ENCODE results near the gene FLOT1.

Gene FLOT1

GRCh38 chr6:30742316-30743098, at the start of gene FLOT1:
TSS of gene FLOT1 (minus strand) at chr6:30742687. CDS start at chr6:30742189, 498 bp downstream.
- Histone ChIP-seq H3K9me2 (replicated peaks; ENCODE audit: control insufficient read depth, low read length) (no peaks in the 10 kb centered on the region), H3K27me3 (ENCODE audit: control insufficient read depth, low read length) (peaks cover 19% of the 10 kb centered on the region), H3F3A (ENCODE audit: control insufficient read depth, insufficient read depth) (peaks cover 12% of the 10 kb centered on the region), H3K4me3 (ENCODE audit: low read length) (peak within 1 kb of the TSS; percentile 92), H3K36me3 (ENCODE audit: control insufficient read depth, low read length) (peaks cover 46% of the 10 kb centered on the region), H4K20me1 (ENCODE audit: control insufficient read depth, insufficient read depth, low read depth, low read length) (peaks cover 4% of the 10 kb centered on the region; the same call in 1 of the 2 replicates), H3K9me3 (ENCODE audit: control insufficient read depth, insufficient read depth, low read length) (no peaks in the 10 kb centered on the region), H3K4me1 (ENCODE audit: control insufficient read depth, low read length) (peaks cover 51% of the 10 kb centered on the region), H3K4me2 (ENCODE audit: low read length) (peak within 1 kb of the TSS; percentile 89), H3K79me2 (ENCODE audit: control insufficient read depth, low read length) (peaks cover 29% of the 10 kb centered on the region), H3K27ac (ENCODE audit: low read depth, low read length) (peak within 1 kb of the TSS; percentile 45)
- TF ChIP-seq EZH2phosphoT487 (IDR thresholded peaks at IDR 0.05; ENCODE audit: borderline replicate concordance, low read length) (no peak), CTCF (IDR thresholded peaks at IDR 0.05; ENCODE audit: low read depth, low read length, poor library complexity, severe bottlenecking) (no peak)

GRCh38 chr6:30790724-30791383, 48.4 kb upstream of the FLOT1 start:
- Histone ChIP-seq H3K79me2 (ENCODE audit: control insufficient read depth, low read length) (no peaks in the 10 kb centered on the region), H3K4me2 (ENCODE audit: low read length) (no peak overlapping the region), H3K36me3 (ENCODE audit: control insufficient read depth, low read length) (no peaks in the 10 kb centered on the region), H3K9me3 (ENCODE audit: control insufficient read depth, insufficient read depth, low read length) (no peaks in the 10 kb centered on the region), H3K27ac (ENCODE audit: low read depth, low read length) (no peak overlapping the region), H3K4me1 (ENCODE audit: control insufficient read depth, low read length) (peaks cover 4% of the 10 kb centered on the region), H4K20me1 (ENCODE audit: control insufficient read depth, insufficient read depth, low read depth, low read length) (no peaks in the 10 kb centered on the region), H3K9me2 (replicated peaks; ENCODE audit: control insufficient read depth, low read length) (no peaks in the 10 kb centered on the region), H3F3A (ENCODE audit: control insufficient read depth, insufficient read depth) (no peaks in the 10 kb centered on the region), H3K27me3 (ENCODE audit: control insufficient read depth, low read length) (peaks cover 16% of the 10 kb centered on the region), H3K4me3 (ENCODE audit: low read length) (no peak overlapping the region)
- TF ChIP-seq CTCF (IDR thresholded peaks at IDR 0.05; ENCODE audit: low read depth, low read length, poor library complexity, severe bottlenecking) (no peak), EZH2phosphoT487 (IDR thresholded peaks at IDR 0.05; ENCODE audit: borderline replicate concordance, low read length) (no peak)

- Histone ChIP-seq H3K27me3 (ENCODE audit: control insufficient read depth, low read length) (peaks cover 16% of the 10 kb centered on the region), H3K4me1 (ENCODE audit: control insufficient read depth, low read length) (peaks cover 4% of the 10 kb centered on the region), H3K9me2 (replicated peaks; ENCODE audit: control insufficient read depth, low read length) (no peaks in the 10 kb centered on the region), H4K20me1 (ENCODE audit: control insufficient read depth, insufficient read depth, low read depth, low read length) (no peaks in the 10 kb centered on the region), H3K4me3 (ENCODE audit: low read length) (no peak overlapping the region), H3K27ac (ENCODE audit: low read depth, low read length) (no peak overlapping the region), H3F3A (ENCODE audit: control insufficient read depth, insufficient read depth) (no peaks in the 10 kb centered on the region), H3K79me2 (ENCODE audit: control insufficient read depth, low read length) (no peaks in the 10 kb centered on the region), H3K36me3 (ENCODE audit: control insufficient read depth, low read length) (no peaks in the 10 kb centered on the region), H3K4me2 (ENCODE audit: low read length) (no peak overlapping the region), H3K9me3 (ENCODE audit: control insufficient read depth, insufficient read depth, low read length) (no peaks in the 10 kb centered on the region)
- TF ChIP-seq EZH2phosphoT487 (IDR thresholded peaks at IDR 0.05; ENCODE audit: borderline replicate concordance, low read length) = no peak
These were observed 47.1 kb upstream of the FLOT1 start for GRCh38 chr6:30789606-30790005.

GRCh38 chr6:30787954-30788353, 45.5 kb upstream of the FLOT1 start:
- Histone ChIP-seq H3K9me3 (ENCODE audit: control insufficient read depth, insufficient read depth, low read length) (no peaks in the 10 kb centered on the region), H3K27me3 (ENCODE audit: control insufficient read depth, low read length) (peaks cover 14% of the 10 kb centered on the region), H3K27ac (ENCODE audit: low read depth, low read length) (no peak overlapping the region), H3K79me2 (ENCODE audit: control insufficient read depth, low read length) (no peaks in the 10 kb centered on the region), H3K4me3 (ENCODE audit: low read length) (no peak overlapping the region), H3K36me3 (ENCODE audit: control insufficient read depth, low read length) (no peaks in the 10 kb centered on the region), H3K4me1 (ENCODE audit: control insufficient read depth, low read length) (no peaks in the 10 kb centered on the region), H4K20me1 (ENCODE audit: control insufficient read depth, insufficient read depth, low read depth, low read length) (no peaks in the 10 kb centered on the region), H3K4me2 (ENCODE audit: low read length) (no peak overlapping the region), H3F3A (ENCODE audit: control insufficient read depth, insufficient read depth) (no peaks in the 10 kb centered on the region), H3K9me2 (replicated peaks; ENCODE audit: control insufficient read depth, low read length) (no peaks in the 10 kb centered on the region)
- TF ChIP-seq CTCF (IDR thresholded peaks at IDR 0.05; ENCODE audit: low read depth, low read length, poor library complexity, severe bottlenecking) (no peak), EZH2phosphoT487 (IDR thresholded peaks at IDR 0.05; ENCODE audit: borderline replicate concordance, low read length) (no peak)
